ENCODE measurements around the gene PTHLH.

DNA sequence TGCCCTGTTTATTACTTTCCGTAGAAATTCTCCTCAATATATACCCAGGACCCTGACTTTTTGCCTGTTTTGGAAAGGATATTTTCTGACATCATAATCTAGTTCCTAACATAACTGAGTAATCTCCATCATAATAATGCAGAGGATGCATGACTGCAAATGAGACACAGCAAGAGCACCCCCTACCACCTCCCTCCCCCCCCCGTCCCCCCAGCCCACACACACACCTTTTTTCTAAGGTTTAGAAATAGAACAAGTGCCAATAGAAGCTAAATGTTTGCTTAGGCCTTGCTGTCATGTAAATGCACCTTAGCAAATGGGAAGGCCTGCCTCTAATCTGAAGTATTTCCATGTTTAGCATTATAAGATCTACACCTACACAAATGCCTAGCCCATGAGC, at the start of gene PTHLH:
- no peak for TF ChIP-seq POLR2A (IDR thresholded peaks at IDR 0.05)
- TF ChIP-seq, protein P1, sequence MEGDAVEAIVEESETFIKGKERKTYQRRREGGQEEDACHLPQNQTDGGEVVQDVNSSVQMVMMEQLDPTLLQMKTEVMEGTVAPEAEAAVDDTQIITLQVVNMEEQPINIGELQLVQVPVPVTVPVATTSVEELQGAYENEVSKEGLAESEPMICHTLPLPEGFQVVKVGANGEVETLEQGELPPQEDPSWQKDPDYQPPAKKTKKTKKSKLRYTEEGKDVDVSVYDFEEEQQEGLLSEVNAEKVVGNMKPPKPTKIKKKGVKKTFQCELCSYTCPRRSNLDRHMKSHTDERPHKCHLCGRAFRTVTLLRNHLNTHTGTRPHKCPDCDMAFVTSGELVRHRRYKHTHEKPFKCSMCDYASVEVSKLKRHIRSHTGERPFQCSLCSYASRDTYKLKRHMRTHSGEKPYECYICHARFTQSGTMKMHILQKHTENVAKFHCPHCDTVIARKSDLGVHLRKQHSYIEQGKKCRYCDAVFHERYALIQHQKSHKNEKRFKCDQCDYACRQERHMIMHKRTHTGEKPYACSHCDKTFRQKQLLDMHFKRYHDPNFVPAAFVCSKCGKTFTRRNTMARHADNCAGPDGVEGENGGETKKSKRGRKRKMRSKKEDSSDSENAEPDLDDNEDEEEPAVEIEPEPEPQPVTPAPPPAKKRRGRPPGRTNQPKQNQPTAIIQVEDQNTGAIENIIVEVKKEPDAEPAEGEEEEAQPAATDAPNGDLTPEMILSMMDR (IDR thresholded peaks at IDR 0.05) = no peak

All from esophagus squamous epithelium (tissue), 4 donors.